Measurements from ENCODE around the gene TEAD1.

- no peak for TF ChIP-seq ZNF24 (IDR thresholded peaks at IDR 0.05)
- TF ChIP-seq SMC3 (IDR thresholded peaks at IDR 0.05; ENCODE audit: borderline replicate concordance, low read length) = no peak
- TF ChIP-seq FOXM1 (IDR thresholded peaks at IDR 0.05; ENCODE audit: low read depth, low read length) = no peak
- TF ChIP-seq NRF1 (conservative IDR thresholded peaks at IDR 0.05; ENCODE audit: low read depth, low read length) = no peak
- TF ChIP-seq, protein P1, sequence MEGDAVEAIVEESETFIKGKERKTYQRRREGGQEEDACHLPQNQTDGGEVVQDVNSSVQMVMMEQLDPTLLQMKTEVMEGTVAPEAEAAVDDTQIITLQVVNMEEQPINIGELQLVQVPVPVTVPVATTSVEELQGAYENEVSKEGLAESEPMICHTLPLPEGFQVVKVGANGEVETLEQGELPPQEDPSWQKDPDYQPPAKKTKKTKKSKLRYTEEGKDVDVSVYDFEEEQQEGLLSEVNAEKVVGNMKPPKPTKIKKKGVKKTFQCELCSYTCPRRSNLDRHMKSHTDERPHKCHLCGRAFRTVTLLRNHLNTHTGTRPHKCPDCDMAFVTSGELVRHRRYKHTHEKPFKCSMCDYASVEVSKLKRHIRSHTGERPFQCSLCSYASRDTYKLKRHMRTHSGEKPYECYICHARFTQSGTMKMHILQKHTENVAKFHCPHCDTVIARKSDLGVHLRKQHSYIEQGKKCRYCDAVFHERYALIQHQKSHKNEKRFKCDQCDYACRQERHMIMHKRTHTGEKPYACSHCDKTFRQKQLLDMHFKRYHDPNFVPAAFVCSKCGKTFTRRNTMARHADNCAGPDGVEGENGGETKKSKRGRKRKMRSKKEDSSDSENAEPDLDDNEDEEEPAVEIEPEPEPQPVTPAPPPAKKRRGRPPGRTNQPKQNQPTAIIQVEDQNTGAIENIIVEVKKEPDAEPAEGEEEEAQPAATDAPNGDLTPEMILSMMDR (IDR thresholded peaks at IDR 0.05 in 2 of 3, conservative IDR thresholded peaks at IDR 0.05 in 1 of 3; ENCODE audit: control insufficient read depth in 2 of 3, extremely low read depth in 1 of 3, insufficient read depth in 1 of 3, low read depth in 3 of 3, low read length in 3 of 3) = no peak
- TF ChIP-seq POLR2AphosphoS5 (IDR thresholded peaks at IDR 0.05; ENCODE audit: low read length) = no peak
- TF ChIP-seq POLR2A (IDR thresholded peaks at IDR 0.05; ENCODE audit: low read depth, low read length) = no peak
- TF ChIP-seq, protein P2, sequence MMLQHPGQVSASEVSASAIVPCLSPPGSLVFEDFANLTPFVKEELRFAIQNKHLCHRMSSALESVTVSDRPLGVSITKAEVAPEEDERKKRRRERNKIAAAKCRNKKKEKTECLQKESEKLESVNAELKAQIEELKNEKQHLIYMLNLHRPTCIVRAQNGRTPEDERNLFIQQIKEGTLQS (IDR thresholded peaks at IDR 0.05; ENCODE audit: borderline replicate concordance, extremely low read depth, low read depth, low read length) = no peak
- TF ChIP-seq CBX3 (IDR thresholded peaks at IDR 0.05; ENCODE audit: borderline replicate concordance, low read depth) = no peak
- TF ChIP-seq MTA3 (IDR thresholded peaks at IDR 0.05; ENCODE audit: borderline replicate concordance, low read length) = no peak
These were observed 5.2 kb downstream of the TEAD1 start for GRCh38 chr11:12679471-12679870.
